ENCODE data around the gene PPARA.

The PPARA gene

DNA sequence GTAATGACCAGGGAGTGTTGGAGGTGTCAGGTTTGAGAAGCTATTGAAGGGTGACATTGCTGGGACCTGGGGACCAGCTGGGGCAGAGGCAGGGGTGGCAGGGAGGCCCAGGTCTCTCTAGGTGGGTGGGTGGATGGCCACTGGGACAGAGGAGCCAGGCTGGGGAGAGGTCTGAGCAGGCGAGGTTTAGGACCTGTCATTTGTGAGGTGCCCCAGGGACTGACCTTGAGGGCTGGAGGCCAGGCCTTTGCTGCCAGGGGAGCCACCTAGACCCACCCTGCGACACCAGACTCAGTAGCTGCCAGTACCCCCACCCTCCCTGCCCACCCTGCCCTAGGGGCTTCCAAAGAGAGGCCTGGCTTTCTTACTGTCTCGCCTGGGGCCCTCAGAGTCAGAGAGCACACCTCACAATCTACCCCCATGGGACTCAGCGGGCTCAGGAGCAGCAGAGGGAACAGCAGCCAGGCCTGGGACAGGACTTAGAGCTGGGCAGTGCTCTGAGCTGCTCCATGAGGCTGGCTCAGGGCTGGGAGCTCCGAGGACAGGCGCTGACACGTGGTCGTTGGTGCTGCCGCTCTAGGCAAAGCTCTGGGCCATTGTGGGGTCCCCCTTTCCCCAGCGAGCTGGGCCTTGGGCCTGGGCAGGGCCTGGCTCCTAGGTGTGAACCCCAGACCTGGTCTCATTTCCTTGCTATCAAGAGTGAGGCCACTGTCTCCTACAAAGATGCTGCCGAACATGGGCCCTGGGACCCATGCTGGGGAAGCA is 28.6 kb upstream of the PPARA start:
- no peaks in the 10 kb centered on the region for H3K36me3 ChIP-seq (ENCODE audit: insufficient read depth, low read length)
- no peak overlapping the region for H3K4me3 ChIP-seq (ENCODE audit: low read depth, low read length)
- H3K27me3 ChIP-seq (ENCODE audit: insufficient read depth, low read length) = no peaks in the 10 kb centered on the region
- peaks cover 6% of the 10 kb centered on the region for H3K4me1 ChIP-seq (ENCODE audit: control insufficient read depth, insufficient read depth, low read length, unreplicated experiment)
- no peak overlapping the region for H2AFZ ChIP-seq (ENCODE audit: low read length, unreplicated experiment)
- no peak overlapping the region for H3K27ac ChIP-seq (ENCODE audit: low read depth, low read length)
- no peaks in the 10 kb centered on the region for H3K79me2 ChIP-seq (ENCODE audit: control insufficient read depth, insufficient read depth, low read length, unreplicated experiment)

DNA sequence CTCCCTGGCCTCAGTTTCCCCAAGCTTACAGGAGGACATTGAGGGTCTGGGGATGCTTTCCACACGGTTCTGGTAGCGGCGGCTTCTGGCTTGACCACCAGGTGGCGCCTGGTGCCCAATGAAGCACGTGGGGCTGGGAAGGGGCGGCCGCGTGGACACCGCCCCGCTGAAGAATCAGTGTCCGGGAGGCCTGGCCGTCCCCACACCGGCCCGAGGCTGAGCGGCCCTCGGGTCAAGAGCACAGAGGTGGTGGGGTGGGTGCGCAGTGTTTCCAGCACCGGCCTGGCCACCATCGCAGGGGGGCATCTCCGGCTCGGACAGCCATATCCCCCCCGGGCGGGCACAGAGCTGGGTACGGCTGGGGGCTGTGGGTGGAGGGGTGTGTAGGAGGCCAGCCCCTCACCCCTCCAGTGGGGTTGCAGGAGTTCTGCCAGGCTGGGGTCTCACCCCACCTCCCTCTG is 27.8 kb upstream of the PPARA start:
- H2AFZ ChIP-seq (ENCODE audit: low read length, unreplicated experiment) = no peak overlapping the region
- peaks cover 6% of the 10 kb centered on the region for H3K4me1 ChIP-seq (ENCODE audit: control insufficient read depth, insufficient read depth, low read length, unreplicated experiment)
- no peak overlapping the region for H3K27ac ChIP-seq (ENCODE audit: low read depth, low read length)
- H3K27me3 ChIP-seq (ENCODE audit: insufficient read depth, low read length) = no peaks in the 10 kb centered on the region
- no peaks in the 10 kb centered on the region for H3K36me3 ChIP-seq (ENCODE audit: insufficient read depth, low read length)
- H3K79me2 ChIP-seq (ENCODE audit: control insufficient read depth, insufficient read depth, low read length, unreplicated experiment) = no peaks in the 10 kb centered on the region
- no peak overlapping the region for H3K4me3 ChIP-seq (ENCODE audit: low read depth, low read length)

DNA sequence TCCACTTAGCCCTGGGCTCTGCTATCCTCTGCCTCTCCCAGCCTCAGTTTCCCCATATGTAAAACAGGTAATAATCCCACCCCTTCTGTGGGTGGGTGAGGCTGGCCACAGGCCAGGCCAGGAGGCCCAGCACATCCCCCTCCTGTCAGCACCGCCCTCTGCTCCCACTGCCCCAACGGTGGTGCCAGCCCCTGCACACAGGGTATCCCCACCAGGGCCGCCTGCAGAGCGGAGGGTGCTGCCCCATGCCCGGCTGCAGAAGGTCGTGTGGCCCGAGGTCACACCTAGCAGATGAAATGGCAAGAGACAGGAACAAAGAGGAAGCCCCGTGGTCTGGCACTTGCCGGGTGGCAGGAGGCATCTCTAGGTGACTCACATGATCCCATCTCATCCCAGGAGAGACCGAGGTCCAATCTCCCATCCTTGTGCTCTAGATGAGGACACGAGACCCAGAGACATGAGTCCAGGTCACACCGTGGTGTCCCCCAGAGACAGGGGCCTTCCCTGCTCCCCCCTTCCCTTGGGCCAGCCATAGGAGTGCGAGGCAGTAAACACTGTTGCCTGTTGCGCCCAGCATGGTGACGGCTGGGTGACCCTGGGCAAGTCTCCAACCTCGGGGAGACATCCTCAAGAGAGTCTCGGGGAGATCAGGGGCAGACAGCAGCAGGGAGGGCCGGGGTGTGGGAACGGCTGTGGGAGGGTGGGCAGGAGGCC is 27.2 kb upstream of the PPARA start:
- no peaks in the 10 kb centered on the region for H3K79me2 ChIP-seq (ENCODE audit: control insufficient read depth, insufficient read depth, low read length, unreplicated experiment)
- H3K4me3 ChIP-seq (ENCODE audit: low read depth, low read length) = no peak overlapping the region
- H3K27ac ChIP-seq (ENCODE audit: low read depth, low read length) = no peak overlapping the region
- H2AFZ ChIP-seq (ENCODE audit: low read length, unreplicated experiment) = no peak overlapping the region
- H3K36me3 ChIP-seq (ENCODE audit: insufficient read depth, low read length) = no peaks in the 10 kb centered on the region
- H3K4me1 ChIP-seq (ENCODE audit: control insufficient read depth, insufficient read depth, low read length, unreplicated experiment) = peaks cover 6% of the 10 kb centered on the region
- no peaks in the 10 kb centered on the region for H3K27me3 ChIP-seq (ENCODE audit: insufficient read depth, low read length)

DNA sequence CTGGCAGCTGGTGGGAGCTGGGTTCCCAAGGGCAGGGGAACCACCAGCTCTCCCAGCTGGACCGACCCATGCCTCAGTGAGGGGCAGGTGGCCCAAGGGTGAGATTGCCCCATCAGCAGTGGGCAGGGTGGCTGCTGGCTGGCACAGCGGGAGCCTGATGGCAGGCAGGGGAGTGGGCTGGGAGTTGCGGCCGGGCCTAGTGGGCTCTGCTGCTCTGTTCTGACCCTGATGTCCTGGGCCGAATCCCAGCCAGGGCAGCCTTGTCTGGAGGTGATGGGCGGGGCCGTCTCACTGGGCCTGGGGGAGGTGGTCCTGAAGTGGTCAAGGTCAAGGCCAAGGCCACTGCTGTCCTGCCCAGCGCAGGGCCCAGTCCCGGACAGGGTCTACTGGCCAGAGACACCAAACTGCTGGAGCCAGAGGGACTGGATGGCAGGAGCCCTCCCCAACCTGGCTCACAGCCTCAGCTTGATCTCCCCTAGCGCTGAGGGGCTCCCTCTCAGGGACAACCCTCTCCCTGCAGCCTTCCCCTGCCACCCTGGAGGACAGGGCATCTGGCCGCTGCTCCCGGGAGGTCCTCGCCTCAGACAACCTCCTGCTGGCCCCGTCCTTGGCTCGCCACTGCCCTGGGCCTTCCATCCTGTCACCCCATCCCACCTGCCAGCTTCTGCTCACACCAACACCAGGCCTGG is 26.5 kb upstream of the PPARA start:
- Histone ChIP-seq H3K36me3 (ENCODE audit: insufficient read depth, low read length) (no peaks in the 10 kb centered on the region), H3K27me3 (ENCODE audit: insufficient read depth, low read length) (no peaks in the 10 kb centered on the region), H3K4me3 (ENCODE audit: low read depth, low read length) (no peak overlapping the region), H3K27ac (ENCODE audit: low read depth, low read length) (no peak overlapping the region), H2AFZ (ENCODE audit: low read length, unreplicated experiment) (no peak overlapping the region), H3K4me1 (ENCODE audit: control insufficient read depth, insufficient read depth, low read length, unreplicated experiment) (peaks cover 6% of the 10 kb centered on the region), H3K79me2 (ENCODE audit: control insufficient read depth, insufficient read depth, low read length, unreplicated experiment) (no peaks in the 10 kb centered on the region)

DNA sequence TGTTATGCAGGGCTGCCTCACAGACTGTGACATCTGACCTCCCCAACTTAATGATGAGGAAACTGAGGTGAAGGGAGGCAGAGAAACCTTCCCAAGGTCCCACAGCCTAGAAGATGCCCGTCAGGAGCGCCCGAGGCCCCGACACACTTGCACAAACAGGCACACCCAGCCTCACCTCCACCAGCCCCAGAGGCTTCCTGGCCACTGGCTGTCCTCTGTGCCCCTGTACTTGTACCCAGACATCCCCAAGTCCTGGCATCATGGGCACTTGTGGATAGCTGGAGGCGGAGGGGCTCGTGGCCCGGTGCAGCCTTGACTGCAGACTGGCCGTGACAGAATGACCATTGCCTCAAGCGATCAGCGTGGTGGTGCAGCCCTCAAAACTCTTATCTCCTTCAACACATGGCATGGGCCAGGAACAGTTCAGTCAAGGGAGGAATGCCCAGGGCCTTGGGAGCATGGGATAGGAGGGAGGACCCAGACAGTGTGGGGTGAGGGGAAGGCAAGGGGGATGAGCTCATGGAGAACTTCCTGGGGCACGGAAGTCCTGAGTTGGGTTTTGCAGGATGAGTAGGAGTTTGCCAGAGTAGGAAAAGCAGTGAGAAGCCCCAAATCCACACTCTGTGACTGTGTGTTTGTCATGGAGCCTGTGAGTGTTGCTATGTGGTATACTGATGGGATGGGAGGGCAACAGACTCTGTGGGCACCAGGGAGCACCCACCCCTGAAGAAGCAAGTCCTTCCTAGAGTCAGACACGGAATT is 25.8 kb upstream of the PPARA start:
- Histone ChIP-seq H3K79me2 (ENCODE audit: control insufficient read depth, insufficient read depth, low read length, unreplicated experiment) (no peaks in the 10 kb centered on the region), H3K27me3 (ENCODE audit: insufficient read depth, low read length) (no peaks in the 10 kb centered on the region), H3K36me3 (ENCODE audit: insufficient read depth, low read length) (no peaks in the 10 kb centered on the region), H3K27ac (ENCODE audit: low read depth, low read length) (no peak overlapping the region), H3K4me3 (ENCODE audit: low read depth, low read length) (no peak overlapping the region), H2AFZ (ENCODE audit: low read length, unreplicated experiment) (no peak overlapping the region), H3K4me1 (ENCODE audit: control insufficient read depth, insufficient read depth, low read length, unreplicated experiment) (peaks cover 6% of the 10 kb centered on the region)

DNA sequence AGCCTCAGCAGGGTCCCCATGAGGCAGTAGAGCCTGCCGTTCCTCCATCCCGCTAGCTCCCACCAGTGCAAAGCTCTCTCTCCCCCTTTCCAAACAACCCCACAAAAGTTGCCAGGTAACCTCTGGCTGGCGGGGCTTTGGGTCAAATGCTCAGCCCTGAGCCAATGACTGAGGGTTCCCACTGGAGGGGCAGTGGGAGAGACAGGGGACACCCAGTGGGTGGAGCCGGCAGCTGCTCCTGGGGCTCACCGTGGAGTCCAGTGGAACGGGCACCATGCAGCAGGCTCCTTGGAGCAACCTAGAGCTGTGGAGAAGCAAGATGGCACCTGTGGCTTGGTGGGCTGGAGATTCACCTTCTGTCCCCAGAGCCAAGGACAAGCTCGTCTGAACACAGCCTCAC is 25.0 kb upstream of the PPARA start:
- H3K27me3 ChIP-seq (ENCODE audit: insufficient read depth, low read length) = no peaks in the 10 kb centered on the region
- H3K4me1 ChIP-seq (ENCODE audit: control insufficient read depth, insufficient read depth, low read length, unreplicated experiment) = peaks cover 6% of the 10 kb centered on the region
- no peak overlapping the region for H2AFZ ChIP-seq (ENCODE audit: low read length, unreplicated experiment)
- no peak overlapping the region for H3K4me3 ChIP-seq (ENCODE audit: low read depth, low read length)
- H3K36me3 ChIP-seq (ENCODE audit: insufficient read depth, low read length) = no peaks in the 10 kb centered on the region
- H3K27ac ChIP-seq (ENCODE audit: low read depth, low read length) = no peak overlapping the region
- H3K79me2 ChIP-seq (ENCODE audit: control insufficient read depth, insufficient read depth, low read length, unreplicated experiment) = no peaks in the 10 kb centered on the region

DNA sequence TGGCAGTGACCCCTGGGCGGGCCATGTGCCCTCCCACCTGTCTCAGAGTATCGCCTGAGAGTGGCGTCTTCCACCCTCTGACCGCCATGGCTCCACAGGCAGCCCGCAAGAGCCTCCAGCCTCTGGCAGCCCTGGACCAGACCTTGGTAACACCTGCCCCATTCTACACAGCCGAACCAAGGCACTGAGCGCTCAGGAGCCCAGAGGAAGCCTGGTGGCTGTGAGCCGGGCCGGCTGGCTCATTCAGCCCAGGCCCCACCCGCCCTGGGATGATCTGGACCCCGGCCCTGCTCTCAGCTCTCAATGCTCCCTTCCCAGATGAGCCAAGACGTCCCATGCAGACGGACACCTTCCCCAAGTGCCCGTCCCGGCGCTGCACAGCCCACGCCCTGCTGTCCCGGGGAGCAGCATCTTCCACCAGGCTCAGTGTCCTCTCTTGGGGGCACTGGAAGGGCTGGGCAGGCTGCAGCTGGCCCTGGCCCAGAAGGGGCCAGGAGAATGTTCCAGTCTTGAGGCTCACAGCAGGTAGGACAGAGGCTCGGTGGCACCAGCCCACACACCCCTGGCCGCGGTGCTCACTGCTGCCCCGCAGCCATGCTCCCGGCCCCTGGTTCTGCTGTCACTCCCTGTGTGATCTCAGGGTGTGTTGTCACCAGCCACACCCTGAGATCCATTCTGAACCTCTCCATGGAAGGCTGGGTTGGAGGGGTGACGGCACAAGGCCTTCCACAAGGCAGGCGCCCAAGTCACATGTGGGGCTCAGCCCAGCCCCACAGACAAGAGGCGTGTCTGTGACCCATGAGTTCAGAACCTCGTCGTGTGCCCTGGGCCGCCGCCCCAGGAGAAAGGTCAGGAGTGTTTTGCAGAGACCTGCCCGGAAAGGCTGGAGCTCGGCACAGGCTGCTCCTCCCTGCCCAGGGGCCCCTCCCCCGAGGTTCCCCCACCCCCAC is 24.2 kb upstream of the PPARA start:
- no peaks in the 10 kb centered on the region for H3K36me3 ChIP-seq (ENCODE audit: insufficient read depth, low read length)
- H3K27ac ChIP-seq (ENCODE audit: low read depth, low read length) = no peak overlapping the region
- no peak overlapping the region for H3K4me3 ChIP-seq (ENCODE audit: low read depth, low read length)
- H3K4me1 ChIP-seq (ENCODE audit: control insufficient read depth, insufficient read depth, low read length, unreplicated experiment) = peaks cover 6% of the 10 kb centered on the region
- H3K79me2 ChIP-seq (ENCODE audit: control insufficient read depth, insufficient read depth, low read length, unreplicated experiment) = no peaks in the 10 kb centered on the region
- no peak overlapping the region for H2AFZ ChIP-seq (ENCODE audit: low read length, unreplicated experiment)
- H3K27me3 ChIP-seq (ENCODE audit: insufficient read depth, low read length) = no peaks in the 10 kb centered on the region

DNA sequence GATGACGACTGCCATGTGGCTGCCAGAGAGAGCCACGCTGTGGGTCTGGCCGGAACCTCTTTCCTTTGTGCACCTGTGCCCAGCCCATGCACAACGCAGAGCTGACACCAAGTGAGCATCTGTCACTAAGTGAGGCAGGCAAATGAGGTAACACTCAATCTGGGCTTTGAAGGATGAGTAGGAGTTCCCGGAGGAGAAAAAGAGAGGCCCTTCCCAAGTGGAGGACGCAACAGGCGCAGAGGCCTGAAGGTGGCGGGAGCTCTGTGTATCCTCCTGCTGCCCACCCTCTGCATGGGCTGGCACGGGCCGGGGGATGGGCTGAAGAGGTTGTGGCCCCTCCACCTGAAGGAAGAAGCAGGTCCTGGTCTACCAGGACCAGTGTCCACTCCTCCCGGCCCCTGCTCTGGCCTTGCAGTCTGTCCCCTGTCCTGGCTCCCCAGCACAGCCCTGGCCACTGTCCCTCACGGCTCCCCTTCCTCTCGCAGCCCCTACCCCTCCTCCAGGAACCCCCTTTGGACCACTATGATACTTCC is 23.4 kb upstream of the PPARA start:
- Histone ChIP-seq H3K4me3 (ENCODE audit: low read depth, low read length) (no peak overlapping the region), H3K27ac (ENCODE audit: low read depth, low read length) (no peak overlapping the region), H2AFZ (ENCODE audit: low read length, unreplicated experiment) (no peak overlapping the region), H3K79me2 (ENCODE audit: control insufficient read depth, insufficient read depth, low read length, unreplicated experiment) (no peaks in the 10 kb centered on the region), H3K27me3 (ENCODE audit: insufficient read depth, low read length) (no peaks in the 10 kb centered on the region), H3K36me3 (ENCODE audit: insufficient read depth, low read length) (no peaks in the 10 kb centered on the region), H3K4me1 (ENCODE audit: control insufficient read depth, insufficient read depth, low read length, unreplicated experiment) (peaks cover 6% of the 10 kb centered on the region)

DNA sequence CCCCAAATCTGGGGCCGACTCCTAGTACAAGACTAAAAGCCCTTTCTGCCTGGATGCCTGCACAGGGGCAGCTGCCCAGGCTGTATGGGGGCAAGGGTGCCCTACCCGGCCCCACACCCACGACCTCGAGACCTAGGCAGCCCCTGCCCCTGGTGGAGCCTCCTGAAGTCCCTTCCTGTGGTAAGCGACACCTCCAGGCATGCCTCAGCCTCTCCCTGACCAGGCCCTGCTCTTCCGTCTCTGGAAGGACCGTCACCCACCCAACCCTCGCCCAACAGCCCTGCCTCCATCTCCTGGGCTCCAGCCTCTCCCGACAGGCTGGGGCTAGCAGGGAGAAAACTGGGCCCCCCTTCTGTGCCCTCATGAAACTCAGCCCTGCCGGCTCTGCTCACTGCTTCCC is 22.8 kb upstream of the PPARA start:
- H3K27ac ChIP-seq (ENCODE audit: low read depth, low read length) = no peak overlapping the region
- H3K27me3 ChIP-seq (ENCODE audit: insufficient read depth, low read length) = no peaks in the 10 kb centered on the region
- H3K4me3 ChIP-seq (ENCODE audit: low read depth, low read length) = no peak overlapping the region
- no peak overlapping the region for H2AFZ ChIP-seq (ENCODE audit: low read length, unreplicated experiment)
- no peaks in the 10 kb centered on the region for H3K79me2 ChIP-seq (ENCODE audit: control insufficient read depth, insufficient read depth, low read length, unreplicated experiment)
- H3K4me1 ChIP-seq (ENCODE audit: control insufficient read depth, insufficient read depth, low read length, unreplicated experiment) = peaks cover 5% of the 10 kb centered on the region
- no peaks in the 10 kb centered on the region for H3K36me3 ChIP-seq (ENCODE audit: insufficient read depth, low read length)
